G401 (cell line): ENCODE results near the gene PPM1L. TPM values are rescaled to one million over a fixed set of nuclear protein-coding genes. Genes with fewer than 3 reads are reported as not detected.

Source experiments
- DNase-seq: peaks from one replicate; pipeline ENCODE4 v3.0.0-alpha.2; 2015; ENCODE audit warnings: low spot score
- in situ Hi-C: cut with HindIII; loops from 2 replicates; pipeline ENCODE4 v1.10.0; 2016; ENCODE audit warnings: low sequenced_read_pairs, mixed read lengths
- total RNA-seq: library from RNA; depleted of rRNA; stranded (reverse); fragments of >200 nt; shearing (Covaris generic); gene quantifications from 2 replicates; pipeline ENCODE4 v1.2.3, GENCODE V29; 2014

The PPM1L gene
- total RNA-seq, 1 experiment from 2014 or later: under 0.01 TPM

GRCh38 chr3:161050935-161051334, 294.9 kb downstream of the PPM1L start:
- in situ Hi-C loops: no loop called here
- no peak for DNase-seq

- DNase-seq: no peak
- in situ Hi-C loops: no loop called here
Observed at GRCh38 chr3:161051856-161052255, 295.8 kb downstream of the PPM1L start.

- DNase-seq: no peak
- in situ Hi-C loops: no loop called here
Observed at GRCh38 chr3:161054860-161055604, 299.0 kb downstream of the PPM1L start.

- DNase-seq: no peak
- in situ Hi-C loops: no loop called here
Observed at GRCh38 chr3:161064413-161064812, 308.4 kb downstream of the PPM1L start.

- no peak for DNase-seq
- in situ Hi-C loops: no loop called here
Observed at GRCh38 chr3:161066930-161067329, 310.9 kb downstream of the PPM1L start.

GRCh38 chr3:161067335-161067734, 311.3 kb downstream of the PPM1L start:
- in situ Hi-C loops: no loop called here
- DNase-seq: no peak

GRCh38 chr3:161069511-161070251, 313.6 kb downstream of the PPM1L start:
- peak; percentile 59 for DNase-seq

GRCh38 chr3:161070252-161070930, 314.4 kb downstream of the PPM1L start:
- DNase-seq: peak; percentile 72
- in situ Hi-C loops: no loop called here

More at GRCh38 chr3:161069511-161070251, 313.6 kb downstream of the PPM1L start:
- in situ Hi-C loops: no loop called here

- in situ Hi-C loops: no loop called here
- DNase-seq: peak; percentile 78
Observed at GRCh38 chr3:161070980-161071663, 315.1 kb downstream of the PPM1L start.

- DNase-seq: no peak
- in situ Hi-C loops: no loop called here
Observed at GRCh38 chr3:161072211-161072621, 316.2 kb downstream of the PPM1L start.

GRCh38 chr3:161072751-161073150, 316.7 kb downstream of the PPM1L start:
- in situ Hi-C loops: no loop called here
- no peak for DNase-seq

GRCh38 chr3:161073181-161073580, 317.1 kb downstream of the PPM1L start:
- in situ Hi-C loops: no loop called here
- no peak for DNase-seq

GRCh38 chr3:161081633-161082032, 325.6 kb downstream of the PPM1L start:
- in situ Hi-C loops: no loop called here
- no peak for DNase-seq

- peak; percentile 53 for DNase-seq
- in situ Hi-C loops: no loop called here
Observed at GRCh38 chr3:161082063-161082462, 326.0 kb downstream of the PPM1L start.

- no peak for DNase-seq
- in situ Hi-C loops: no loop called here
Observed at GRCh38 chr3:161083131-161083530, 327.1 kb downstream of the PPM1L start.

- DNase-seq: no peak
- in situ Hi-C loops: no loop called here
Observed at GRCh38 chr3:161084277-161084676, 328.2 kb downstream of the PPM1L start.

- in situ Hi-C loops: no loop called here
- no peak for DNase-seq
Observed at GRCh38 chr3:161093895-161094294, 337.9 kb downstream of the PPM1L start.

GRCh38 chr3:161096771-161097367, 340.8 kb downstream of the PPM1L start:
- in situ Hi-C loops: no loop called here
- no peak for DNase-seq

- DNase-seq: no peak
- in situ Hi-C loops: no loop called here
Observed at GRCh38 chr3:161100994-161101393, 345.0 kb downstream of the PPM1L start.
